ENCODE measurements around the gene IMMP2L.

Gene IMMP2L

DNA sequence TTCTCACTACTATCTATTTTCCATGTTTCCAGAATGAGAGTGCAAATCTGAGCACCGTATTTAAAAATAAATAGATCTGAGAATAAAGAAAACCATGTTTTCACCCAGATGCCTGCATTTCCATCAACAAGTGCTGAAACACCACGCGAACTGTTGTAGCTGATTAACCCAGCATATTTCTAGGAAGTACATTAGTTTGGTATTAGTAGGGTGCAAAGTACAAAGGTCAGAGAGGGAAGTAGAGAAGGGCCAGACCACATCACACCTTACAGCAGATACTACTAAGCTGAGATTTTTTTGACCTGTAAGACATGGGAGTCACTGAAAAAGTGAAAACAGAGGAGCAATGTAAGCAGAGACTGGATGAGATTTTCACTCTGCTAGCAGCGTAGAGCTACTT lies 181.3 kb downstream of the IMMP2L start:
- Histone ChIP-seq H3K4me3 (replicated peaks; ENCODE audit: low read depth, low read length) (no peak overlapping the region), H3K27me3 (replicated peaks; ENCODE audit: control insufficient read depth, insufficient read depth, low read length) (no peaks in the 10 kb centered on the region), H3K36me3 (ENCODE audit: control insufficient read depth, insufficient read depth, low read length) (no peaks in the 10 kb centered on the region)
- no peak for DNase-seq (ENCODE audit: extremely low read depth, insufficient read length)
- no peak for TF ChIP-seq CTCF (IDR thresholded peaks at IDR 0.05; ENCODE audit: insufficient read depth, low read length, poor library complexity, severe bottlenecking)

GRCh38 chr7:111374027-111374426 lies 188.3 kb downstream of the IMMP2L start:
- Histone ChIP-seq H3K27me3 (replicated peaks; ENCODE audit: control insufficient read depth, insufficient read depth, low read length) (no peaks in the 10 kb centered on the region), H3K36me3 (ENCODE audit: control insufficient read depth, insufficient read depth, low read length) (no peaks in the 10 kb centered on the region), H3K4me3 (replicated peaks; ENCODE audit: low read depth, low read length) (no peak overlapping the region)
- no peak for DNase-seq (ENCODE audit: extremely low read depth, insufficient read length)
- no peak for TF ChIP-seq CTCF (IDR thresholded peaks at IDR 0.05; ENCODE audit: insufficient read depth, low read length, poor library complexity, severe bottlenecking)

DNA sequence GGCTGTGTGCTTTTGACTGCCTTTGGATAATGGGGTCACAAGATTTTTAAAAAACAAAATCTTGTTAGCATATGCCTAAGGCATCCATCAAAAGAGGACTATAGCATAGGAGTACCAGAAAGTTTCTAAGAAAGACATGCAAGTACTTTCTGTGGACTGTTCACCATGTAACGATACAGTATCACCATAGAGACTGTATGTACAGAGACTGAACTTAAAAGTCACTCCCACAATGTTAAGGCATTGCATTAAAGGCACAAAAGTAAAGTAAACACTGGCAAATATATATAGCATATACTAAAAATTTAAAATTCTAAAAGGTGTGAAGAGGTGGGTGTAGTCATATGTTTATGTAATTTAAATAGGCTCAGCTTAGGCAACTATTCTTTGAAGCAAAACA lies 190.9 kb downstream of the IMMP2L start:
- no peak for DNase-seq (ENCODE audit: extremely low read depth, insufficient read length)
- H3K4me3 ChIP-seq (replicated peaks; ENCODE audit: low read depth, low read length), result no peak overlapping the region
- TF ChIP-seq CTCF (IDR thresholded peaks at IDR 0.05; ENCODE audit: insufficient read depth, low read length, poor library complexity, severe bottlenecking), result no peak

DNA sequence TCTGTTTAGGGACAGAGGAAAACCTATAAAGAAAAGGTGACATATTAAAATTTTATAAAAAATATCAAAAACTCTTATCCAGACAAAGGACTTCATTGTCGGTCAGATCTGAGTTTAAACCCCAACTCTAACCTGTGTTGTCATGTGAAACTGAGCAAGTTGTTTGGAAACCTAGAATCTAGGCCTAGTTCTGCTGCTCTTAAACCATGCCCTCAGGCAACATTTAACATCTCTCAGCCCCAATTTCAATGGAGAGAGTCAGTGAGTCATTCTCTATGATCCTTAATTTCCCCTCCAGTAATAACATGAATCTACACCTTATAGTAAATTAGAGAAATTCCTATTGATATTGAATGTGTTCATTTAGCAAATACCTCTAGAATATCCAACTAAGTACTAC lies 192.3 kb downstream of the IMMP2L start:
- Histone ChIP-seq H3K36me3 (ENCODE audit: control insufficient read depth, insufficient read depth, low read length) (no peaks in the 10 kb centered on the region), H3K27me3 (replicated peaks; ENCODE audit: control insufficient read depth, insufficient read depth, low read length) (no peaks in the 10 kb centered on the region), H3K4me3 (replicated peaks; ENCODE audit: low read depth, low read length) (no peak overlapping the region)
- no peak for DNase-seq (ENCODE audit: extremely low read depth, insufficient read length)
- no peak for TF ChIP-seq CTCF (IDR thresholded peaks at IDR 0.05; ENCODE audit: insufficient read depth, low read length, poor library complexity, severe bottlenecking)

More for the DNA sequence above, 190.9 kb downstream of the IMMP2L start:
- Histone ChIP-seq H3K27me3 (replicated peaks; ENCODE audit: control insufficient read depth, insufficient read depth, low read length) (no peaks in the 10 kb centered on the region), H3K36me3 (ENCODE audit: control insufficient read depth, insufficient read depth, low read length) (no peaks in the 10 kb centered on the region)

GRCh38 chr7:111368381-111369065 lies 193.8 kb downstream of the IMMP2L start:
- Histone ChIP-seq H3K36me3 (ENCODE audit: control insufficient read depth, insufficient read depth, low read length) (no peaks in the 10 kb centered on the region), H3K4me3 (replicated peaks; ENCODE audit: low read depth, low read length) (no peak overlapping the region), H3K27me3 (replicated peaks; ENCODE audit: control insufficient read depth, insufficient read depth, low read length) (no peaks in the 10 kb centered on the region)
- DNase-seq (ENCODE audit: extremely low read depth, insufficient read length), result no peak
- no peak for TF ChIP-seq CTCF (IDR thresholded peaks at IDR 0.05; ENCODE audit: insufficient read depth, low read length, poor library complexity, severe bottlenecking)

DNA sequence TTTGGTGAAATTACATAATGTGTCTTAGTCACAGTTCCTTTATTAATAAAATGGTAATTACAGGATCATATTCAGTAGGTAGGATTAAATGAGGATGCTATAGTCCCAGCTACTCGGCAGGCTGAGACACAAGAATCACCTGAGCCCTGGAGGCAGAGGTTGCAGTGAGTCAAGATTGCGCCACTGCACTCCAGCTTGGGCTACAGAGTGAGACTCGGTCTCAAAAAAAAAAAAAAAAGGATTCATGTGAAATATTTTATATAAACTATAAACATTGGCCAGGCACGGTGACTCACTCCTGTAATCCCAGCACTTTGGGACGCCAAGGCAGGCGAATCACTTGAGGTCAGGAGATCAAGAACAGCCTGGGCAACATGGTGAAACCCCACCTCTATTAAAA lies 197.9 kb downstream of the IMMP2L start:
- H3K4me3 ChIP-seq (replicated peaks; ENCODE audit: low read depth, low read length), result no peak overlapping the region
- no peak for DNase-seq (ENCODE audit: extremely low read depth, insufficient read length)
- no peaks in the 10 kb centered on the region for H3K36me3 ChIP-seq (ENCODE audit: control insufficient read depth, insufficient read depth, low read length)
- no peak for TF ChIP-seq CTCF (IDR thresholded peaks at IDR 0.05; ENCODE audit: insufficient read depth, low read length, poor library complexity, severe bottlenecking)
- H3K27me3 ChIP-seq (replicated peaks; ENCODE audit: control insufficient read depth, insufficient read depth, low read length), result no peaks in the 10 kb centered on the region

All from GM06990 (cell line).